ENCODE results near the gene COX20.

COX20 gene

GRCh38 chr1:244876228-244876910 is 40.9 kb downstream of the COX20 start:
- DNase-seq (ENCODE audit: insufficient read length, low spot score) (no peak), FAIRE-seq (no peak)
- no peak for TF ChIP-seq CTCF (IDR thresholded peaks at IDR 0.05; ENCODE audit: insufficient read depth, missing control alignments)

GRCh38 chr1:244878681-244879080 is 43.2 kb downstream of the COX20 start:
- no peak for DNase-seq (ENCODE audit: insufficient read length, low spot score)
- no peak for FAIRE-seq
- TF ChIP-seq CTCF (IDR thresholded peaks at IDR 0.05; ENCODE audit: insufficient read depth, missing control alignments) = no peak

- FAIRE-seq (no peak), DNase-seq (ENCODE audit: insufficient read length, low spot score) (no peak)
- TF ChIP-seq CTCF (IDR thresholded peaks at IDR 0.05; ENCODE audit: insufficient read depth, missing control alignments) = no peak
These were observed 46.3 kb downstream of the COX20 start for GRCh38 chr1:244881552-244882280.

GRCh38 chr1:244887281-244887680 is 51.8 kb downstream of the COX20 start:
- FAIRE-seq = no peak

GRCh38 chr1:244893836-244894235 is 58.4 kb downstream of the COX20 start:
- FAIRE-seq = no peak
- no peak for DNase-seq (ENCODE audit: insufficient read length, low spot score)
- no peak for TF ChIP-seq CTCF (IDR thresholded peaks at IDR 0.05; ENCODE audit: insufficient read depth, missing control alignments)

More at GRCh38 chr1:244887281-244887680, 51.8 kb downstream of the COX20 start:
- no peak for DNase-seq (ENCODE audit: insufficient read length, low spot score)
- TF ChIP-seq CTCF (IDR thresholded peaks at IDR 0.05; ENCODE audit: insufficient read depth, missing control alignments) = no peak
